ENCODE data around the gene LRMDA.

DNA sequence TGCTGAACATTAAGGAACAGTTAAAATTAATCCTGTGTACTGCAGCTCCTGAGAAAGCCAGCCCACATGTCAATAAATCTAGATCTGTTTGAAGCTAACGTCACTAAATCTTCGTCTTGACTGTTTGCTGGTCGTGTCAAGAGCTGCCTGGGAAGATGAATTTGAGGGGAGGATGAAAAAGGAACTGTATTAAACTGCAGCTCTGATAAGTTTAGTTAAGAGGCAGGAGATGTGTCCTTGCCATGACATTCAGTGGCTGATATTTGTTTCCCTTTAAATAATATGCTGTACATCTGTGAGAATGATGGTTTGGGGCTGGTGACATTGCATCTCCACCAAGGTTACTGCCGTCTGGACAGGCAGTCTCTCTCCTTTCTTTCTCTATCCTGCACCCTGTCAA lies 435.3 kb downstream of the LRMDA start:
- TF ChIP-seq, protein P1, sequence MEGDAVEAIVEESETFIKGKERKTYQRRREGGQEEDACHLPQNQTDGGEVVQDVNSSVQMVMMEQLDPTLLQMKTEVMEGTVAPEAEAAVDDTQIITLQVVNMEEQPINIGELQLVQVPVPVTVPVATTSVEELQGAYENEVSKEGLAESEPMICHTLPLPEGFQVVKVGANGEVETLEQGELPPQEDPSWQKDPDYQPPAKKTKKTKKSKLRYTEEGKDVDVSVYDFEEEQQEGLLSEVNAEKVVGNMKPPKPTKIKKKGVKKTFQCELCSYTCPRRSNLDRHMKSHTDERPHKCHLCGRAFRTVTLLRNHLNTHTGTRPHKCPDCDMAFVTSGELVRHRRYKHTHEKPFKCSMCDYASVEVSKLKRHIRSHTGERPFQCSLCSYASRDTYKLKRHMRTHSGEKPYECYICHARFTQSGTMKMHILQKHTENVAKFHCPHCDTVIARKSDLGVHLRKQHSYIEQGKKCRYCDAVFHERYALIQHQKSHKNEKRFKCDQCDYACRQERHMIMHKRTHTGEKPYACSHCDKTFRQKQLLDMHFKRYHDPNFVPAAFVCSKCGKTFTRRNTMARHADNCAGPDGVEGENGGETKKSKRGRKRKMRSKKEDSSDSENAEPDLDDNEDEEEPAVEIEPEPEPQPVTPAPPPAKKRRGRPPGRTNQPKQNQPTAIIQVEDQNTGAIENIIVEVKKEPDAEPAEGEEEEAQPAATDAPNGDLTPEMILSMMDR (IDR thresholded peaks at IDR 0.05), result no peak
- TF ChIP-seq POLR2A (IDR thresholded peaks at IDR 0.05), result no peak

Measured in adrenal gland (tissue), 5 donors.